NK-92 treated with Interleukin-12 subunit alpha and Interleukin-12 subunit beta, amount 100 ng/mL, for 24 hours (cell line): Measurements from ENCODE around the gene ADGRG3.

Experiments used
- DNase-seq: peaks from one replicate; lab custom pipeline; 2025; lab: John Stamatoyannopoulos, UW

The ADGRG3 gene

DNA sequence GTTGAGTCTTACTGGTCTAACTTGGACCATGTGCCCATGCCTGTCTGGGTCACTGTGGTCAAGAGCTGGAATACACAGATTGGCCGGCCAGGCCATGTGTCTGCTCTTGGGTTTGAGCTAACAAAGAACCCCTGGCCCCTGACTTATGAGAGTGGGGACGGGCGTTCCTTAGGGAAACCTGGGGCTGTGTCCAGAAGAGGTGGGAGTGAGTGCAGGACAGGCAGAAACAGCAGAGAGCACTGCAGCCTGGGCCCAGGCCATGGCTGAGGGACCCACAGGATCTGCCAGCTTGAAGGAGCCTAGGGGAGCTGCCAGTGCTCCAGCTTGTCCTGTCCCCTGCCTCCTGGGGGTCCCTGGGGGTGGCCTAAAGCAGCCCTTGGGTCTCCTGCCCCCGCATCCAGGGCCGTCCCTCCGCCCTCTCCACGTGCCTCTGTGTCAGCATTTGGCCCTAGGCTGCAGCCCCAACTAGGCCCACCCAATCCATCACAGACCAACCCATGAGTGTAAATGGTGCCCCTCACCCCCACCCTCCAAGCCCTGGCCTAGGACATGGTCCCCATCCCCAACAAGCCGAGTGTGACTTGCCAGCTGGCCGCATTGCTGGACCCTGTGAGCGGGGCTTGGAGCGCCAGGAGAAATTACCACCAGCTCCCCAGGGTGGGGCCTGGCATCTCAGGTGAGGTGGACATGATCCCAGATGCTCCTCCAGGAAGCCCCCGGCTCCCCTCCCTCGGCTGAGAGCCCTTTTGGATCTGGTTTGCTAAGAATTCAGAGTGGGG, 14.0 kb downstream of the ADGRG3 start:
- no peak for DNase-seq

DNA sequence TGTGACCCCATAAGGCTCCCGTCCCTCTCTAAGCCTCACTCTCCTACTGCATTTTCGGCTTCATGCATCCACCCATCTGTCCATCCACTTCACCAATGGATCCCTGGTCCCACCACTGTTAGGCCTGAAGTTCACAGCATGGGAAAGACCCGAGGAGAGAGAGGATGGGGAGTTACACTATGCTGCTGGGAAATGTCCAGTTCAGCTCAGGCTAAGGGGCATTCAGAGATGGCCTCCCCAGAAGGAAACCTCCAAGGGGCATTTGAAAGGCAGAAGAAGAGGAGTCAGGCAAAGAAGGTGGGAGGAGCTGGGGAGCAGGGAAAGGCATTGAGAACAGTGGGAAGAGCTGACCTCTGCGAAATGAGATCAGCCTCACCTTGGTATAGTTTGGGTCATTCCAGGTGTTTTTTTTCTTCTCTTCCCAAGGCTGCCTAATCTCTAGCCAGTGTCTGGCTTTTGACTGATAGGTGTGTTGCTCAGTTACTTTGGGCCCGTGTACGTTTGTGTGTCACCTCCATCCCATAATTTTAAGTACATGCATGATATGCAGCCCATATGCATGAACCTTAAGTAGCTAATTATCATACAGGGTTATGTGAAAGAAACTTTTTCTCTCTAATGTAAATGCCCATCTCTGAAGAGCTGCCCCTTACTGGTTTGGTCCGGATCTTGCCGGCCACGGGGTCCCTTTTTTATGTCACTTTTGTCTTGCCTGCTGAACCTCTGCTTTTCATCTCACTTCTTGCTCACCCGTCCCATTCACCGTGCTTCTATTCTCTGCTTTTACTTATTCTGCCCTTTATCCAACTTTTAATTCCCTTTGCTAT, 14.9 kb downstream of the ADGRG3 start:
- no peak for DNase-seq

DNA sequence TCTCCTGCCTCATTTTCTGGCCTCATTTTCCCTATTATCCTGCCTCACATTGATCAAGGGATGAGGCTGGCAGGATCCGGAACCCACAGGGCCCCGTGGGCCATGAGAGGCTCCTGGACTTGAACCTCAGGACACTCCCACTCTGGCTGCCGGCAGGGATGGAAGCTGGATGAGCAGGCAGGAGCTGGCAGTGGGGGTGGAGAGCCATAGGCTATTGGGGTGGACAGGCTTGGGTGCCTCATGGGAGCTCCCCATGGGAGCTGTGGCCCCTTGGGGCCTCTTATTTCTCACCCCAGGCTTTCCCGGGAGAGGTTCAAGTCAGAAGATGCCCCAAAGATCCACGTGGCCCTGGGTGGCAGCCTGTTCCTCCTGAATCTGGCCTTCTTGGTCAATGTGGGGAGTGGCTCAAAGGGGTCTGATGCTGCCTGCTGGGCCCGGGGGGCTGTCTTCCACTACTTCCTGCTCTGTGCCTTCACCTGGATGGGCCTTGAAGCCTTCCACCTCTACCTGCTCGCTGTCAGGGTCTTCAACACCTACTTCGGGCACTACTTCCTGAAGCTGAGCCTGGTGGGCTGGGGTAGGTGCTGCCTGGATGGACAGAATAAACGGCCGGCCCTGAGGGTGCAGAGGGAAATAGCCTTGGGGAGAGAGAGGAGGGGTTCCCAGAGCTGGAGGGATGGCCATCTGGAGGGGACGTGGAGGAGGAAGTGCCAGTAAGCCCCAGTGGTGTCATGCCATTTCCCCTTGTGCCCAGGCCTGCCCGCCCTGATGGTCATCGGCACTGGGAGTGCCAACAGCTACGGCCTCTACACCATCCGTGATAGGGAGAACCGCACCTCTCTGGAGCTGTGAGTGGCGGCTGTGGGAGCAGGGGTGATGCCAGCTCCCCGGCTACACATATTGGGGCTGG, 15.8 kb downstream of the ADGRG3 start:
- DNase-seq, result no peak

- DNase-seq, result no peak
Observed at GRCh38 chr16:57684626-57685358, 16.7 kb downstream of the ADGRG3 start.

- DNase-seq, result no peak
Observed at GRCh38 chr16:57685633-57686032, 17.5 kb downstream of the ADGRG3 start.

GRCh38 chr16:57686577-57686976, 18.5 kb downstream of the ADGRG3 start:
- no peak for DNase-seq

- DNase-seq, result no peak
Observed at GRCh38 chr16:57687363-57687929, 19.3 kb downstream of the ADGRG3 start.

- DNase-seq, result no peak
Observed at GRCh38 chr16:57688487-57688986, 20.4 kb downstream of the ADGRG3 start.

GRCh38 chr16:57688987-57689761, 21.1 kb downstream of the ADGRG3 start:
- DNase-seq, result no peak

DNA sequence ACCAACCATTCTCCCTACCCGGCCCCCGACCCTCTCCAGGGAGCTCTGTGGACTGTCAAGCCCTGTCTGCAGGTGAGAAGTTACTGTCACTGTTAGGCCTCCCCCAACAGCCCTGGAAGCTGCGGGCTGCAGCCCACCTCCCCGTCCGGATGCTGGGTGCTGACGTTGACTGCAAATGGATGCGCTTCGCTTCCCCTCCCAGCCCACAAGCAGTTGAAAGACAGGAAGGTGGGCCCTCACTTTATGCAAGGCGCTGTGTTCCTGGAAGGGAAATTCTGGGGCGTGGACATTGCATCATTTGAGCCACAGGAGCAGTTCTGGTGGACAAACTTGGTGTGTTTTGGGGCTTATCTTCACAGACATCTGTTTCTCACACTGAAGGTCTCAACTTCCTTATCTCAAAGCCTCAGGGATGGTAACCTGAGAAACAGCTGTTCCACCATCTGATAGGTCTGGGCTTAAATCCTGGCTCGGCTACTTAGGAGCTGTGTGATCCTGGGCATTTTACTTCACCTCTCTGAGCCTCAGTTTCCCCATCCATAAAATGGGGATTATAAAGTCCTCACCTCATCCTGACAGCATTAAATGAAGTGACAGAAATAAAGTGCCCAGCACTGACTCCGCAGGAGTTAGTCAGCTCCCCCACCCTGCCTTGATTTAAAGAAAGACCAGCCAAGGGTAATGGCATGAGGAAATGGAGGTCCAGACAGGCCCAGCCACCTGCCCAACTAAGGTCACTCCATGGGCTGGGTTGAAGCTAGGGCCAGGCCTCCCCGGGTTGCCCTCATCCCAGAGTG, 21.9 kb downstream of the ADGRG3 start:
- peak; percentile 38 for DNase-seq

- DNase-seq, result no peak
Observed at GRCh38 chr16:57690782-57691471, 22.8 kb downstream of the ADGRG3 start.

- DNase-seq, result no peak
Observed at GRCh38 chr16:57692636-57693035, 24.5 kb downstream of the ADGRG3 start.

DNA sequence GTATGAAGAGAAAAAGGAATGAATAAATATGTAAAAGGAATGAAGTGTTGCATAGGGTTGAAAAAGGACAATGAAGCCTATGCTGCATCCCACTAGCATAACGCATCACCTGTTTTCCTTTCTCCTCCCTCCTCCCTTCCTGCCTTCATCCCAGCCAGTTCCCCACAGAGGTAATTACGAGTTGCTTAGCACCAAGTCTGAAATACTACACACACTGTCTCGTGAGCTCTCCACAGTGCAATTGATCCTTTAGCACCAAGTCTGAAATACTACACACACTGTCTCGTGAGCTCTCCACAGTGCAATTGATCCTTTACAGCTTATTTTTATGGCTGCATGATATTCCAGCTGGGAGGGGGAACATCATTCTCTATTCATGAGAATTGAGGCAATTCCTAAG, 25.4 kb downstream of the ADGRG3 start:
- DNase-seq, result no peak

DNA sequence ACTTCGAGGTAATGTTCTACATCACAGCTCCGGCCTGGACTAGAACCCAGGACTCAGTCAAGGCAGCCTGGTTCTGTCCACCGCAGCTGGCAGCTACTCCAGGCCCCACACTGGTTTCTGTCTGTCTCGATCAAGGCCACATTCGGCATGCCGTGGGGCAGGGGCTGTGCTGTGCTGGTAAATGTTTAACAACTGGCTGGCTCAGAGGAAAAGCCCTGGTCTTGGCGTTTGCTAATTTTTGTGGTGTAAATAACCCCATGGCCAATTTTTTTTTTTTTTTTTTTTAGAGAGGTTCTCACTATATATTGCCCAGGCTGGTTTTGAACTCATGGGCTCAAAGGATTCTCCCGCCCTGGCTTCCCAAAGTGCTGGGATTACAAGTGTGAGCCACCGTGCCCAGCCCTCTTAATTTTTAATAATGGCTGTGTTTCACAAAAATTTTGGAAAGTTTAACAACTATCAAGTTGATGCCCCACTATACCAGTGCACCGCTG, 26.2 kb downstream of the ADGRG3 start:
- DNase-seq, result no peak

- no peak for DNase-seq
Observed at GRCh38 chr16:57694725-57695679, 26.9 kb downstream of the ADGRG3 start, which contains the start of gene DRC7. Gene DRC7 (plus strand): TSS chr16:57694806. CDS start chr16:57697950, 3,144 bp downstream.

GRCh38 chr16:57695680-57696069, 27.6 kb downstream of the ADGRG3 start:
- no peak for DNase-seq

GRCh38 chr16:57696240-57696639, 28.1 kb downstream of the ADGRG3 start:
- no peak for DNase-seq
